NCI-H2081 treated with DMSO at 0.1 percent for 48 hours (cell line): ENCODE measurements around the gene PLCB1.
"Not testable (repeated sequence)": the region's sequence is repeated elsewhere in the genome, so short reads cannot be mapped to it uniquely, and the experiment has no call there.

Experiments used
- DNase-seq: peaks from one replicate; lab custom pipeline; 2025; lab: John Stamatoyannopoulos, UW

PLCB1 gene

DNA sequence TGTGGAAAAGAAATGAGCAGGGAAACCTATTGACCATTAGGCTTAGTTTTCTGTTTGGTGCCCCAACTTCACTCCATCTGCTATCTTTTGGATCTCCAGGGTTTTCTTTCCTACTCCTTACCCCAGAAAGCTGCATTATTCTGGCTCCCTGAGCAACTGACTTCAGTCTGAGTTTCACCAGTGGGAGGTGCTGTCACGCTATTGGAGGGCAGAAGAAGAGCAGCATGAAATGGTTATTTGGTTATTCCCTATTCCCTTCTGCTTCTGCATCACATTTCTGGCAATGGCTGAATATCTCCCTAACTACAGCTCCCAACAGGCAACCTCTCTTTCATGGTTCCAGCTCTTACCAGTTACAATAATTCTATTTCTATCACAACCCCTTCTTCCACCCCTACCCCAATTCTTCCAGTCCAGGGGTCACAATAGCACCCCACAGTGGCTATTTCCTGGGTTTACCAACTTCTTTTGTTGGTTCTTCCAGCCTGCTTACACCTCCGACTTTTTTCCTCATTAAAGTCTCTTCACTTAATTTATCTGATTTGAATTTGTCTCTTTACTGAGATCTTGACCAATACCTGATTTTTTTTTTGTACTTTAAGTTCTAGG lies 311.5 kb downstream of the PLCB1 start:
- DNase-seq: no peak

DNA sequence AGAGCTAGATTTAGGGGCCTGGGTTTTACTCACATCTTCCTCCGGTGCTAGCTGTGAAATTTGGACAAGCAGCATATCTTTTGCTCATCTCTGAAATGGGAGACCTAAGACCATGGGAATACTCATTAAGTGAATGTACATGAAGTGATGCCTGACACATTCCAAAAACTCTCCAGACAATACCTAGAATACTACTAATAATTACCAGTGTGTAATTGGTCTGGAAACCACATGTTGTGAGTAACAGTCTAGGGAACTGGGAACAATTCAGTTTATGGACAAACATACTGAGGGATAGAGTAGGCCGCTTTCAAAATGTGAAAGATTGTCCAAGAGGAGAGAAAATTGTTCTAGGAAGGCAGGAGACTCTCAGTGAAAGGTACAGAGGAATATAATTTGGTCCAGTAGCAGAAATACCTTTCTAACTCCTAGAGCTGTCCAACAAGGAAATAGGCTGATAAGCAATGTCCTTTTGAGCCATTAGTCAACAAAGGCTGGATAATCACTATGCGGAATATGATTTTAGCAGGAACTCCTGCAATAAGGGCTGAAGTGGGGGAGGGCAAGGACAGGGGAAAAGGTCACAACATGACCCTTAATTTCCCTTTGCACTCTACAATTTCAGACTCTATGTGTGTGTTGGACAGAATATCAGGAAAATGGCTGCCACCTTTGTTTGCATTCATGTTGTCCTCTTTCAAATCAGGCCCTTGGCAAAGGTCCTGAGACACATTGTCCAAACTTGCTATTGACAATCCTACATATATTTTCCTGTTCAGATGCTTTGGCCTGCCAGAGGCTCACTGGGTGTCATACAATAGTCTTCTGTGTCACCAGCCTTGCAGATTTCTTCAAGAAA lies 315.4 kb downstream of the PLCB1 start:
- DNase-seq: no peak

DNA sequence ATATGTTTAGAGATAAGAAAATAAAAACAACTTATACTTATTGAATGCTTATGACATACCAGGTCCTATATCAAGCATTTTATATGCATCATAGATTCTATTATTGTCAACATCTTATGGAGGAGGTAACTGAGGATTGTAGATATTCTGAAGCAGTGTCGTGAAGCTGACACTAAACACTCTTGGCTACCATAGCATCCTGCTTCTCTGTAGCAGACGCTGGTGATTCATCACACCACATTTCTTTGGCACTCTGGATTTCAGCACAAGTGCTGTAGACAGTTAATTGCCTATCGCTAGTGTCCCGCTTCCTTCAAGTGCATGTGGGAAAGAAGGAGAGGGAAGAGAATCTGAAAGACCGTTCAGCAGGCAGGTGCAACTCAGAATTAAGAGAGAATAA lies 317.1 kb downstream of the PLCB1 start:
- no peak for DNase-seq

DNA sequence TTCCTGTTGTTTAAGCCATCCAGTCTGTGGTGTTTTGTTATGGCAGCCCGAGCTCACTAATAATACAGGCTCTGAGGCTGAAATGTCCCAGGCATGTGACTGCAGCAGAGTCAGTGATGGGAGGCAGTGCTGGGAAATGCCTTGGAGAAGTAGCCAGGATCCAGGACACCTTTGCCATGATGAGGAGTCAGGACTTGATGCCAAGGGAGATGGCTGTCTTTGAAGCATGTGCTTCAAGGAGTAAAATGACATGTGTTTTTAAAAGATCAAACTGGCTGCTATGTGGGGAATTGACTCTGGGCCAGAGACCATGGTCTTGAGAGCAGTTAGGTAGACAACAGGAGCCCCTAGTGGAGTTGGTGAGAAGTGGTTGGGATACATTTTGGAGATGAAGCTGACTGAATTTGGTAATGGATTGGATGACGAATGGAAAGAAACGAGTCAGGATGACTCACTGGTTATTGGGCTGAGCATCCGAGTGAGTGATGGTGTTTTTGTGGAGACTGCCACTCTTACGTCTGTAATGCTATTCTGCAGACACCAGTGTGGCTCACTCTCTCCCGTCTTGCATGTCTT lies 322.2 kb downstream of the PLCB1 start:
- DNase-seq: no peak

DNA sequence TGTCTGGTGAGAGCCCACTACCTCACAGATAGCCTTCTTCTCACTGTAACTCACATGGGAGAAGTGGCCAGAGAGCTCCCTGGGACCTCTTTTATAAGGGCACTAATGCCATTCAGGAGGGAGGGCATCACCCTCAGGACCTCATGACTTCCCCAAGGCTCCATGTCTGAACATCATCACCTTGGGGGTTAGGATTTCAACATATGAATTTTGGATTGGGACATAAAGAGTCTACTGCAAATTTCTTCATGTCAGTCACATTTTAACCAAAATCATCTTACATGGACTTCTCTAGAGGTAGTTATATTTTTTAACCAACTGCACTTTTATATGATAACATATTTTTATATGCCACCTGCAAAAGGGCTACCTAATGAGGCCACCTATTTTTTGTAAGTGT lies 324.7 kb downstream of the PLCB1 start:
- no peak for DNase-seq

DNA sequence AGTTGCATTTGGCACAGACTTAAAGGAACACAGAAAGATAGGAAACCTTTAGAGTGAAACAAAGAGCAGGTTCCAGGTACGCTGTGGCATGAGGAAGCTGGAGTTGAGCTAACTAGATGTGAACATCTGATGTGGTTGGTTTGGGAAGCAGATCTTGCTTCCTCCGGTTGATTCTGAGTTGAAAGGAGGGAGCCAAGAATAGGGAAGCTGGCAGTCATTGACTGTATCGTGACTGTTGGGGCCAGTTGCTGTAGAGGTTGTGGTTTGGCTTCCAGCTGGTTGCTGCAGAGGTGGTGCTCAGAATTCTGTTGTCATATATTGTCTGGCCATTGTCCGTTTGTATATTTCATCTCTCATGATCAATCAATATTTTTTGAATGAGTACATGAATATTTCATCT lies 325.9 kb downstream of the PLCB1 start:
- DNase-seq: no peak

DNA sequence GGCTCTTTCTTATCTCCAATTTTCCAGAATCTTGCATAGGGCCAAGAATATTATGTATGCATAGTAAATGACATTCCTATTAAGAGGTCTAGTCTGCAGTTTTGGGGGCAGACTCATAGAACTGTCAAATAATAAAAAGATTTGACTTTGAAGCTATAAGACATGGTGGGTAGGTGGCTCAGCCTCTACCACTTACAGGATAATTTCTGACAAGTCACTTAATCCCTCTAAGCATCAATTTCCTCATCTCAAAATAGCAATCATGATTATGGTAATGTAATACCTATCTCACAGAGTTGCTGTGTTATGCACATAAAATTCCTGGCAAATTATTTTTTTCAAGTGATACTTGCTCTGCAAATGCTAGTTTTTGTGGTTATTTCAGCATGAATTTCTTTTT lies 329.1 kb downstream of the PLCB1 start:
- no peak for DNase-seq

DNA sequence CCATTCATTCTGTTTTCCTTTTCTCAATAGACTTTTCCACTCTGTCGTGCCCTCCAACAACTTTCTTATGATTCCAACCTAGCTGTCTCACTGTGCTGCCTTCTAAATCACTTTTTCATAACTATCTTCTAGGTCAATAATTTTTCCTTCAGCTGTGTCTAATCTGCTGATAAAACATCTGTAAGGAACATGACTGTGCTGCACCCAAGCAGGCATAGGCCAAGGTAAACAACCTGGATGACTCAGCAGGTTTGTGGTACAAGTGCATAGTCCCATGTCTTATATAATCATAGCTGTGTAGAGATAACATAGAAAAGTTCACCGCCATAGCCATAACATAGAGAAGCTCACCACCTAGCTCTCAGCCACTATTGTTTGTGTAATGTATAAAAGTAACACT lies 332.3 kb downstream of the PLCB1 start:
- no peak for DNase-seq

DNA sequence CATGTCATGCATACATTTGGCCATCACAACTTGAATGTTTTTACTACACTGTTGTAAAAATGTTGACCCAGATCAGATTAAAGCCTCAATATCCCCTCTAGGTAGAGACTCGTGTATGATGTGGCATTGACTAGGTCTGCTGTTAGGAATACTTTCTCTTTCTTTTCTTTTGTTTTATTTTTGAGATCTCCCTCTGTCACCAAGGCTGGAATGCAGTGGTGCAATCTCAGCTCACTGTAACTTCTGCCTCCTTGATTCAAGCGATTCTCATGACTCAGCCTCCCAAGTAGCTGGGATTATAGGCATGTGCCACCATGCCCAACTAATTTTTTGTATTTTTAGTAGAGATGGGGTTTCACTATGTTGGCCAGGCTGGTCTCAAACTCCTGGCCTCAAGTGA lies 334.7 kb downstream of the PLCB1 start:
- DNase-seq: not testable (repeated sequence)

DNA sequence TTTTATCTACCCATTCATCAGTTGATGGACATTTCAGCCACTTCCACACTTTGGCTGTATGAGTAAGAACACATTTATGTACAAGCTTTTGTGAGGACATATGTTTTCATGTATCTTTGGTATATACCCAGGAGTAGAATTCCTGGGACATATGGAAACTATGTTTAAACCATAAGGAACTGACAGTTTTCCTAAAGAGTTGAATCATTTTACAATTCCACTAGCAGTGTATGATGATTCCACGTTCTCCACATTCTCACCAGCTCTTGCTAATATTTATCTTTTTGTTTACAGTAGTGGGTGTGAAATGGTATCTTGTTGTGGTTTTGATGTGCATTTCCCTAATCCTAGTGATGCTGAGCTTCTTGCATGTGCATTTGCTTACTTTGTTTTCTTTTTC lies 338.1 kb downstream of the PLCB1 start:
- DNase-seq: no peak

DNA sequence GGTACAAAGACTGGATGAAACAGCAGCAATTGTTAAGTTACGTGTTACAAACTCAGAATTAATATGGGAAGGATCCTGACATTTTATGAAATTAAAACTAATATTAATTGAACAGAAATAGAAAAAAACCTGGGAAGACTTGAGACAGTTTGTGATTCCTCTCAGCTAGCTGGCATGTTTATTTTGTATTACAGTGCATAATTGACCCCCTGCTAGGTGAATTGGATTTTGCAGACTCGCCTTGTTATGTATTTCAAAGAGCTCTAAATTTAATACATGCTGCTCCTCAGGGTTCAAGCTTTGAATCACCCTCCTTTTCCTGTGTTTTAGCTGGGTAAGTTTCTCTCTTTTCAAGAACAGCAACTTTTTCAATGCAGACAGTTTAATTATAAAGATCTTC lies 339.4 kb downstream of the PLCB1 start:
- DNase-seq: no peak

DNA sequence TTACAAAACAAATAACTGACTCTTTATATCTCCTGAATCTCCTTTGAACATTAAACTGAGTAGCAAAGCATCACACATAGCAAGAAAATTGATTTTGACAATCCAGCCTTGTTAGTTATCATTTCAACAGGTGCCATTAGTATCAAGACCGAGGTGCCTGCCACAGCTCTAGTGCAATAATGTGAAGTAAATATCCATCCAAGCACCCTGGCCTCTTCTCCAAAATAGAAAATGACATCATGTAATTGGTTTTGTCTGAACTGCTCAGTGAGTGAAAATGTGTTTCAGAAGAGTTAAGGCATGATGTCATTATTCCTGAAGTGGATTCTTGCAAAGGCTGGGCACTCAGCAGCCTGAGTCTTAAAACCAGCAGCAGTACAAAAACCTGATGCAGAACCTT lies 341.4 kb downstream of the PLCB1 start:
- DNase-seq: no peak

DNA sequence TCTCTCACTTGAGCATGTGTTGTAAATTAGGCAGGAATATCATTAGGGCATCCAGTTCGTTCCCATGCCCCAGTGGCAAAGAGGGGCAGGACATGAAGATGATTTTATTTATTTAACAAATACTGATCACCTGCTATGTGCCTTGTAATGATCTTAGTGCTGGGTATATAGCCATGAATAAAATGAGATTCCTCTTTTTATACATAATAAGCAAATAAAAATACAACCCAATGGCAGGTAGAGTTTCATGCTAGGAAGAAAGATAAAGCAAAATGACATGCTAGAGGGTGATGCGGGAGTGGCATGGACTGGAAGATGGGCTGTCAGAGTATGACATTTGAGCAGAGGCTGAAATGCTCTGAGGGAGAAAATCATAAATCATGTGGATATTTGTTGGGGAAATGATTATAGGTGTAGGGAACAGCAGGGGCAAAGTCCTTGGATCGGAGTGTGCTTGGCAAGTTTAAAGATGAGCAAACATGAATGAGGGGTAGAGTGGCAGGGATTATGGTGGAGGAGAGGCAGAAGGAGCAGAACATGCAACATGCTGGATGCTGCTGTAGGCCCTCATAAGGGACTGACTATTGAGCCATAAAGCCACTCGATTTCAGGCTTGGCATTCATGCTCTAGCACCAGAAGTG lies 342.1 kb downstream of the PLCB1 start:
- no peak for DNase-seq

DNA sequence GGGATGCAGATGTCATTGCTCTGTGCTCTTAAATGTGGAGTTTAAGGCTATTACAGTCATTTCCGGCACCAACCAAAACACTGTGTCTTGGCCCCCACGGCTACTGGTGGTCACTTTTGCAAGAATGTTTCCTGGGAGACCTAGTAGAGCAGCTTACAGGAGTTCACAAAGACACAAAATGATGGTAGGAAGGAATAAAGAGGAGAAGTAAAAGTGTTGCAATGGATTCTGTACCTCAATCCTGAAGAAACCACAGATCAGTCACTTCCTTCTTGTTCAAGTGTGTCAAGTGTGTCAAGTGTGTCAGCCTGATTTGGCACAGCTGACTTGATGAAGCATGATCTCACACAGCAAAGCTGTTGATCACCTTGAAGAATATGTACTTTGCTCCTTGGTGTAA lies 344.0 kb downstream of the PLCB1 start:
- DNase-seq: no peak

DNA sequence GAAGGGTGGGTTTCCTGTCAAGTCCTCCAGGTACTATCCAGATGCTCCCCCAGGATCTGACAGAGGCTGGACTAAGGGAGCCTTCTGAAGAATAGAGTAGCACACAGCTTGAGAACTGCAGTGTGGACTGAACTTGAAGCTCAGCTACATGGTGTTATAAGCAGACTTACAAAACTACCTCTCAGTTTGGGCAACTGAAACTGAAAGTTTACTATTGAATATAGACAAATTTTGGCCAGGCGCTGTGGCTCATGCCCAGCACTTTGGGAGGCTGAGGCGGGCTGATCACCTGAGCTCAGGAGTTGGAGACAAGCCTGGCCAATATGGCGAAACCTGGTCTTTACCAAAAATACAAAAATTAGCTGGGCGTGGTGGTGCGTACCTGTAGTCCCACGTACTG lies 348.5 kb downstream of the PLCB1 start:
- no peak for DNase-seq

DNA sequence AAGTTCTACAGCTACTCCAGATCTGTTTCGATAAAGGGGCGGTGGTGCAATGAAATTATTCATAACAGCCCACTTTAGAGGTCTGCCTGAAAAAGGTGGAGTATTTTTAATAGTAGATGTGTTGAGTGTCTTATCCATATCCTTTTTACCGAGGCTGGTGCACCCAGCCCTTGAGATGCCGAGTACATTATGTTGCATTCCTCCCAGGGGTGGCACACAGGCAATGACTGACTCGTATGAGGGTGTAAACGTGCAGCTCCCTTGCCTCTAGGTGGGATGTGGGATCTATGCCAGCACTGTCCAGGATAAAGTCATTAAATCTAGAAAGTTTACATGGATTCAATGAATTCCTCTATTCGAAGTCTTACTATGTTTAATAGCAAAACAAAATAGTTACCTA lies 355.6 kb downstream of the PLCB1 start:
- no peak for DNase-seq

DNA sequence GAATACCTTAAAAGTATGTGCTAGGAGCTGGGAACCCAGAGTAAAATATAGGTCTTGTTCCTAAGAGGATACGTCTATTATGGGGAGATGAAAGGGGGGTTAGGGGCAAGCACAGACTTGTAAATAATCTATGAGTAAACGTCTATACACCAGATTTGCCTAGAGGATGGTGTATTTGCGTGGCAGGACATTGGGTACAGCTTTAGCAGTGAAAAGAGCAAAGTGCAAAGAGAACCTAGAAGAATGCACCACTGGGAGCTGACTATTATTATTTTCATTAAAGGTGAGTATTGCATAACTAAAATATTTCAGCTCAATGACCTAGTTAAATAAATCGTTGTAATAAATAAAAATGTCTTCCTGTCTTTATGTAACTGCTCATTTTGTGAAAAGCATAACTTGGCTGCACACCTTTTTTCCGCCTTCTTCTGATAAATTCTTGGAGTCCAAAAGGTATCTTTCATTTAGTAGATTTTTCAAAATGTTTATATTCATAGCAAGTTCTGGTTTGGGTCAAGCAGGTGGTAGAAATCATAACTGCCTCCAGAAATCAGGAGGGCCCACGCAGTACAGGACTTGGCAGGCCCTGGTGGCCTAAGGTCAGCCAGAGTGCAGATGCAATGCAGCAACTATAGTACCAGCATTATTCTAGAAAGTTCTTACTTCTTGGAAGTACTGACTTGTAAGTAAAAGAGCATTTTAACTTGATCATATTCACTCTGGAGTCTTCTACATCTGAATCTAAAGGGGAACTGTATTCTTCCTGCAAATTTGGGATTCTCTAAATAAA lies 357.2 kb downstream of the PLCB1 start:
- DNase-seq: no peak

DNA sequence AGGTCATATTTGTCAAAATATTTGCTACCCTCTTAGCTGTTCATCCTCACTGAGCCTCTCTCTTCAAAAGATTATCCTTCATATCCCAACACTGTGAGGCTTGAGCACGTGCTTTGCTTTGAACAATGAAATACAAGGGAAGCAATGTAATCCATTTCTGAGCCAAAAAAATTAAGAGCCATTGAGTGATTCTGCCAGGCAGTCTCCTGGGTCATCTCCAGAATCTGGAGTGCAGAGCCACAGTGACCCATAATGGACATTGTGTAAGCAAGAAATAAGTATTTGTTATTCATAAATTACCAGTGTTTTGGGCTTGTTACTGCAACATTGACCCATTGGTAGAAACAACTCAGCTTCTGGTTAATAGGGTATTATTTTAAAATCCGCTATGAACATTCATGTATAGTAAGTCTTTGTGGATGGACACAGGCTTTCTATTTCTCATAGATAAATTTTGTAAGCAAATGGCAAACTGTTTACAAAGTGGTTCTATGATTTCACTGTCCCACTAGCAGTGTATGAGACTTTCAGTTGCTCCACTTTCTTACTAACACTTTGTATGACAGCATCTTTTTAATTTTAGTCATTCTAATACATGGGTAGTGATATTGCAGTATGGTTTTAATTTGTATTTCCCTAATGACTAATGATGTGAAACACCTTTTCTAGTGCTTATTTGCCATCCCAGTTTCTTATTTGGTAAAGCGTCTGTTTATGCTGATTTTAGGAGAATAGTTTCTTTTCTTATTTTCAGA lies 358.2 kb downstream of the PLCB1 start:
- DNase-seq: no peak

DNA sequence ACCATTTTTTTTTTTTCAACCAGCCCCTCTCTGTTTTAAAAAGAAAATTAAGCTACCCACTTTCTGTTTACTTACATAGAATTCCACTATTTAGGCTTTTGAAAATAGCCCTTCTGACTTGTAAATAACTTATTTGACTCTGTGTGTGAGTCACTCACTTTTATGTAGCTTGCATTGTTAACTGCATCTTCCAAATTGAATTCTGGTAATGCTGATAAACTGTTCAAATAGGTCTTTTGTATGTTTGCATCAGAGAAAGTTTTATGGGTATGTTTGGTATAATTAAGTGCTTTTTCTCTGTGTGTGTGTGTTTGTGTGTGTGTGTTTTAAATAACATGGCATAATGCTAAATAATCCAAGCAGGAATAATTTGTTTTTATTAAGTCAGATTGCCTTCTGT lies 360.1 kb downstream of the PLCB1 start:
- no peak for DNase-seq

DNA sequence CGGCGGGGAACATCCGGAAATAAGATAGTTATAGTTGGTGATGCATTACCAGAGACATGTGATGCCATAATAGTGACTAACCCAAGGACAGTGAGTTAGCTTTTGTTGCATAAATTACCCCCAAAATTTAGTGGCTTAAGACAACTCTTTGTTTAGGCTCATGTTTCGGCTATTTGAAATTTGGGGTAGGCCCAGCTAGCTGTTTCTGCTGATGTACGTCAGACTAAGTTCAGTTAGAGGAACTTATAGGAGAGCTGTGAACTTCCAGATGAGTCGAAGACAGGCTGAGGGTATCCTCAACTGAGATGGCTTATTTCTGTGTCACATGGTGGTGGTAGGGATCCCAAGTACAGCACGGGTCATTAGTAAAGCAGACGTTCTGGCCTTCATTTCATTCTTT lies 366.5 kb downstream of the PLCB1 start:
- no peak for DNase-seq

DNA sequence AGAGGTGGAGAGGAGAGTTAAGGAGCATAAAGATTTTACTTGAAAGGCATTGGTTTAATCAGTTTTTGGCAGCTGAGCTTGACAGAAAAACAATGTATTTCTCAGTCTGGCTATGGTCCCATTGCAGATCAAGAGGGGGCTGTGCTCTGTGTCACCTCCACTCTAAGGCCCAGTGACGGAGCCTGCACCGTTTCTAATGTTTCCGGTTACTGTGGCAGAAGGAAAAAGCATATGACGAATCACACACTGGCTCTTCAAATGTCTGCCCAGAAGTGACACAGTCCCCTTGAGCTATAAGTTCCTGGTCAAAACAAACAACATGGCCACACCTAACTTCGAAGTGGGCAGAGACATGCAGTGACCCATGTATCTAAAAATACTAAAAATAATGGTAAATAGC lies 372.0 kb downstream of the PLCB1 start:
- no peak for DNase-seq
